ENCODE results near the gene CENPX.

The CENPX gene

DNA sequence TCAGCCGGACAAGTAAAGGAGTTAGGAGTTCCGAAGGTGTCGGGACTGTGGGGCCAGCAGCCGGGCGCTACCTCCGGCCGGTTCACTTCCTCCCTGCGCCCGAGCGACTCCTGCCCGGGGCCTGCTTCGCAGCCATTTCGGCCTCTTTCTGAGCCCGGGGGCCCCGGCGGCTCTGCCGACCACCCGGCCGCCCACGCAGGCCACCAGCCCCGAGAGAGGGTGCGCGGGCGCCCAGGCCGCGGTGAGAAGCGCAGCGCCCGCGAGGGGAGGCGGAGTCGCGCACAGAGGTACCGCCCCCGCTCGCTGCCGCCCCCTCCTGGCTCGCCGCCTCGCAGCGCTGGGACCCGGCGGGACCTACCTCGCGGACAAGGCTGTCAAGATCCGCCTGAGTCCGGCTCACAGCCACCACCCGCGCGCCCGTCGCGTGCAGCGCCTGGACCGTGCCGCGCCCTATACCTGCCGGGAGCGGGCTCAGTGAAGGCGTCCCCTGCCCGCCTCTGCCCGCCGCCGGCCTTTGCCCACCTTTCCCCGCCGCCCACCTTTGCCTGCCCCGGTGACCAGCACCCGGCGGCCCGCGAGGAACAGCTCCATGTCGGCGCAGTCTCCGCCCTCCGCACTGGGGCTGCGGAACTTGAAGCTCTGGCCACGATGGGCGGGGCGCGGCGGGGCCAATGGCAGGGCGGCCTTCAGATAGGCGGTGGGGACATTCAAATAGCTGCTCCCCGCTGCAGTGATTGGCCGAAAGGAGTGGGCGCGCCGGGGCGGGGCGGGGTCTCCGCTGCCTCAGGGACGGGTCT is 14.6 kb upstream of the CENPX start, which contains the start of gene DCXR:
Gene DCXR, minus strand, starts transcription at position 606 of the 797 bp plus-strand sequence. Its CDS starts 15 bp downstream, at position 591.
- H3K4me3 ChIP-seq (ENCODE audit: low read depth, low read length) = peak within 1 kb of the TSS; percentile 72
- TF ChIP-seq, protein P1, sequence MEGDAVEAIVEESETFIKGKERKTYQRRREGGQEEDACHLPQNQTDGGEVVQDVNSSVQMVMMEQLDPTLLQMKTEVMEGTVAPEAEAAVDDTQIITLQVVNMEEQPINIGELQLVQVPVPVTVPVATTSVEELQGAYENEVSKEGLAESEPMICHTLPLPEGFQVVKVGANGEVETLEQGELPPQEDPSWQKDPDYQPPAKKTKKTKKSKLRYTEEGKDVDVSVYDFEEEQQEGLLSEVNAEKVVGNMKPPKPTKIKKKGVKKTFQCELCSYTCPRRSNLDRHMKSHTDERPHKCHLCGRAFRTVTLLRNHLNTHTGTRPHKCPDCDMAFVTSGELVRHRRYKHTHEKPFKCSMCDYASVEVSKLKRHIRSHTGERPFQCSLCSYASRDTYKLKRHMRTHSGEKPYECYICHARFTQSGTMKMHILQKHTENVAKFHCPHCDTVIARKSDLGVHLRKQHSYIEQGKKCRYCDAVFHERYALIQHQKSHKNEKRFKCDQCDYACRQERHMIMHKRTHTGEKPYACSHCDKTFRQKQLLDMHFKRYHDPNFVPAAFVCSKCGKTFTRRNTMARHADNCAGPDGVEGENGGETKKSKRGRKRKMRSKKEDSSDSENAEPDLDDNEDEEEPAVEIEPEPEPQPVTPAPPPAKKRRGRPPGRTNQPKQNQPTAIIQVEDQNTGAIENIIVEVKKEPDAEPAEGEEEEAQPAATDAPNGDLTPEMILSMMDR (IDR thresholded peaks at IDR 0.05; ENCODE audit: borderline replicate concordance, insufficient read depth, low read depth, low read length) = peak; percentile 98

DNA sequence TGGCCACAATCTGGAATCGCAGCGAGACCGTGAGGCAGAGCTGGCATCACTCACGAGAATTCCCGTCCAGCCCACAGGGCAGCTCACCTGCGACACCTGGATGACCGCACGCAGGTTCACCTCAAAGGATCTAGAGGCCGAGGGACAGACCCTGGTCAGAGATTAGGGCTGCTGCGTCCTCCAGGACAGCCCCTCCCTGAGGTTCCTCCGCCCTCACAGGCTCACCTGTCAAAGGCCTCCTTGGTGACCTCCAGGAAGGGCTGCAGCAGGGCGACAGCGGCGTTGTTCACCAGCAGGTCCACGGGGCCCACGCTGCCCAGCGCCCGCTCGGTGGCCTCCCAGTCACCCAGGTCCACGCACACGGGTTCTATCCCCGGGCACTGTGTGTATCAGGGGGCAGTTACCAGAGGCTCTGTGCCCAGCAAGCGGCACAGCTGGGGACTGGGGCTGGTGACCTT is 14.0 kb upstream of the CENPX start:
- TF ChIP-seq, protein P1 (IDR thresholded peaks at IDR 0.05; ENCODE audit: borderline replicate concordance, insufficient read depth, low read depth, low read length) = no peak

DNA sequence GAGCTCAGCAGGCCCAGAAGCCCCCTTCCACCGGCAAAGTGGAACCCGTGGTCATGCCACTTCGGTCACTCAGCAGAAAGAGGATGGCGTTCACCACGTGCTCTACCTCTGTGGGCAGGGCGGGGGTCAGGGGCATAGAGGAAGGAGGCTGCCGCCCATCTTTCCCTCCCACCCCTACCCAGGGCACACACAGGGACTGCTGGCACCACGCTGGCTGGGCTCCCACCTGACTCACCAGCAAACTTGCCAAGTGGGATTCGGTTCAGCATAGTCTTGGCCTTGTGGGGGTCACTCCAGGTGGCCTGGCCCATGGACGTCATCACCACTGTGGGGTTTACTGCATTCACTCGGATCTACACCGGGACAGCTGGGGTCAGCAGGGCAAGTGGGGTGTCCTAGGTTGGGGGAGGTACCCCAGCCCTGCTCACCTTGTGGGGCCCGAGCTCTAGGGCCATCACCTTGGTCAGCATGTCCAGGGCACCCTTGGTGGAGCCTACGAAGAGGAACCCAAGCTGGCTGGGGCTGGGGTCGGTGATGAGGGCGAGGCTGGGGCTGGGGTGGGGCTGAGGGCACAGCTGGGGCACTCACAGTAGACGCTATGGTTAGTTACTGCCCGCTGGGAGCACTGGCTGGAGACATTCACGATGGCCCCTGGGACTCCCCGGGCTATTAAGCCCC is 13.4 kb upstream of the CENPX start:
- TF ChIP-seq, protein P1 (IDR thresholded peaks at IDR 0.05; ENCODE audit: borderline replicate concordance, insufficient read depth, low read depth, low read length) = no peak
- peak overlapping the region; percentile 72 for H3K4me3 ChIP-seq (ENCODE audit: low read depth, low read length)

More for the DNA sequence above, 14.0 kb upstream of the CENPX start:
- H3K4me3 ChIP-seq (ENCODE audit: low read depth, low read length) = peak overlapping the region; percentile 72

DNA sequence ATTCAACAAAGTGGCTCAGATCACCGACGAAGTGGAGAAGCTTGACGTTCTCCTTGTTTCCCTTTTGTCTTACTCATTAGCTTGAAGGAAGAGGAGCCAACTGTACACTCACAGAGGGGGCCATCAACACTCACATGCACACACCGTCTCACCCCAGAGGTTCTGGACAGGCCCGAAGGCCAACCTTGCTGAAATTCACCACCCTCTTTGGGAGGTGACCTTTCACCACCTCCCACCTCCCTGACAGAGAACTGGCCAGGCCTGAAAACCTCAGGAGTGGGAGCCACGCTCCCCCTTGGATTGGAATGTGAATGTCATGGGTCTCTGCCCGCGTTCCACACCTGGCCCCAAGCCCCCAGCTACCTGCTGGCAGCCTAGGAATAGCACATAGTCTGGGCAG is 12.8 kb upstream of the CENPX start:
- TF ChIP-seq, protein P1 (IDR thresholded peaks at IDR 0.05; ENCODE audit: borderline replicate concordance, insufficient read depth, low read depth, low read length) = no peak

DNA sequence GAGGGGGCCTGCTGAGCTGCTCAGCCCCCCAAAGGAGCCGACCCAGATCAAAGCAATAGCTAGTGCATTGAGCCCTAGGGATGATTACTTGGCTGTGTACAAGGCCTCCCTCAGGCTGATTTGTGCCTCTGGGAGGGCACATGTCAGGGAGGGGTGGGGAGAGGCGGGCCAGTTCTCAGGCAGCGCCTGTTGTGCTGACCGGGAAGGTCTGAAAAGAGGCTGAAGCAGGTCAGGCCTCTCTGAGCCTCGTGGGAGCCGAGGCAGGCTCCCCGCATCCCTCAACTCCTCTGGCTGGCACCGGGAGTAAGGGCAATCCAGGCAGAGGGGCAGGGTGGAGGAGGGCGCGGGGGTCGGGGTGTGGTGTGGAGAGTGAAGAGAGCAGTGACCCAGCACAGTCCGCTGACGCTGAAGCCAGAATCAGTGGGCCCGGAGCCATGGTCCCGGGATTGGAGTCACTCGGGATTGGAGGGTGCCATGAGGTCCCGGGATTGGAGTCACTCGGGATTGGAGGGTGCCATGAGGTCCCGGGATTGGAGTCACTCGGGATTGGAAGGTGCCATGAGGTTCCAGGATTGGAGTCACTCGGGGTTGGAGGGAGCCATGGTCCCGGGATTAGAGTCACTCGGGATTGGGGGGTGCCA is 11.8 kb upstream of the CENPX start:
- TF ChIP-seq, protein P1 (IDR thresholded peaks at IDR 0.05; ENCODE audit: borderline replicate concordance, insufficient read depth, low read depth, low read length) = no peak
- H3K4me3 ChIP-seq (ENCODE audit: low read depth, low read length) = no peak overlapping the region

More for the DNA sequence above, 12.8 kb upstream of the CENPX start:
- H3K4me3 ChIP-seq (ENCODE audit: low read depth, low read length) = no peak overlapping the region

DNA sequence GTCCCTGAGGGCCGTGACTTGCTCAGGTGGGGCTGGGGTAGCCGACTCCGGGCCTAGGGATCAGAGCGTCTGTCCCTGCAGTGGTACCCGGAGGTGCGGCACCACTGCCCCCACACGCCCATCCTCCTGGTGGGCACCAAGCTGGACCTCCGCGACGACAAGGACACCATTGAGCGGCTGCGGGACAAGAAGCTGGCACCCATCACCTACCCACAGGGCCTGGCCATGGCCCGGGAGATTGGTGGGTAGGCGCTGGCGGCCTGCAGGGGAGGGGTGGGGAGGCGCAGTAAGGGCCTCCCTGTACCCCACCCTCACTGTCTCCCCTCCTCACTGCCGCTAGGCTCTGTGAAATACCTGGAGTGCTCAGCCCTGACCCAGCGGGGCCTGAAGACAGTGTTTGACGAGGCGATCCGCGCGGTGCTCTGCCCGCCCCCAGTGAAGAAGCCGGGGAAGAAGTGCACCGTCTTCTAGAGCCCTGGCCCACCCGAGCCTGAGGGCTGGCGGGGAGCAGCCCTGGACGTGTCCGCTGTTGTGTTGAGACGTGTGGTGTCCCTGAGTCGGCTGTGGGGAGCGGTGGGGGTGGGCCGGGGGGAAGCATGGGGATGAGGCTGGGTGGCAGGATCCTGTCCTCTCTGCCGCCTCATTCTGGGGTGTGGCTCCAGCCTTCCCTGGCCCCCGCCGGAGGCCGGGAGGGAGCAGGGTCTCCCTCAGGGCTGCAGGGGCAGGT is 10.8 kb upstream of the CENPX start:
- no peak overlapping the region for H3K4me3 ChIP-seq (ENCODE audit: low read depth, low read length)
- TF ChIP-seq, protein P1 (IDR thresholded peaks at IDR 0.05; ENCODE audit: borderline replicate concordance, insufficient read depth, low read depth, low read length) = no peak

Data from GM12875 (cell line).